ENCODE data around the gene SP9.

Gene SP9

DNA sequence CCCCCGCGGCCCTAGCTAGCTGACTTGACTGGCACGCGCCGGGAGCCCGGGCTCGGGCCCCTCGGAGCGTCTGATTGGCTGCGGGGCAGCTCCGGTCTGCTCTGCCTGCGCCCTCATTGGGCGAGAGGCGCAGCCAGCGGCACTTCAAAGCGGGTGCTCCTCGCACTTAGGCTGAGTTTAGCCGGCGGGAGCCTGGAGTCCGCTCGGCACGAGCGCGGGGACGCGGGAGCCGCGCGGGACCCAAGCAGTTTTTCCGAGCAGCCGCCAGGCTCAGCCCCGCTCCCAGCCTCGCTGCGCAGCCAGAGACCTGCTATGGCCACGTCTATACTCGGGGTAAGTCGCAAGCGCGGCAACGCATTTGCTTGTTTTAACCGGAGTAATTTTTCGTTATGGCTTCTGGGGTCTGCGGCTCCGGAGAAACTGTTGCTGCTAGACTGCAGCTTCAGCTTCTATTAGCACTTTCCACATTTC is at the start of gene SP9:
Gene SP9, plus strand, starts transcription at position 174 of the 471 bp plus-strand sequence. Its CDS starts 139 bp downstream, at position 313.
- H3K27ac ChIP-seq (ENCODE audit: low read length), result no peak within 1 kb of the TSS
- H3K4me1 ChIP-seq (ENCODE audit: control insufficient read depth in 1 of 2, insufficient read depth in 2 of 2, low read length in 2 of 2), result peaks cover 6 to 53% of the 10 kb centered on the region in 2 donors
- H3K27me3 ChIP-seq (ENCODE audit: low read depth, low read length), result peaks cover 89% of the 10 kb centered on the region
- no peaks in the 10 kb centered on the region for H3K36me3 ChIP-seq (ENCODE audit: control insufficient read depth in 1 of 2, insufficient read depth in 2 of 2, low read length in 2 of 2)
- peaks cover 2 to 6% of the 10 kb centered on the region in 2 donors for H3K9me3 ChIP-seq (ENCODE audit: control insufficient read depth in 1 of 2, low read length in 2 of 2)
- H3K4me3 ChIP-seq (ENCODE audit: low read depth in 1 of 2, low read length in 2 of 2), result peak within 1 kb of the TSS in 1 of 2 donors; percentile 54

DNA sequence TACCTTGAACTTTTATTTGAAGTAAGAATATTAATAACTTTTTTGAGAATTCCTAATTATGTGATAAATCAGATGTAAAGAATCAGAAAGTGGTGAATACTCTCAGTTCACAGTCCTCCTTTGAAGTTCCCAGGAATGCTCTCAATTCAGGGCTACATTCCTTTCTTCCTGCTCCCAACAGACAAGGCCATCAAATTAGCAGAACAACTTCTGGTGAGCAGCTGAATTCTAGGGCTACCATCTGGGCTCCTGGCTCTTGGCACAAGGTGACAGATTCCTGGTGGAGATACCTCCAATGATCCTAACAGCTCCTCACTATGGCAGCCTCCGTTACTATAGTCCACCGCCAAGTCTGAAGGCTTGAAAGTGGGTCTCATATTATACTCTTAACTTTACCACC is 48.6 kb upstream of the SP9 start:
- no peak overlapping the region for H3K27ac ChIP-seq (ENCODE audit: low read length)
- no peak overlapping the region for H3K4me3 ChIP-seq (ENCODE audit: low read depth in 1 of 2, low read length in 2 of 2)
- no peaks in the 10 kb centered on the region for H3K36me3 ChIP-seq (ENCODE audit: control insufficient read depth in 1 of 2, insufficient read depth in 2 of 2, low read length in 2 of 2)
- H3K27me3 ChIP-seq (ENCODE audit: low read depth, low read length), result no peaks in the 10 kb centered on the region
- H3K4me1 ChIP-seq (ENCODE audit: control insufficient read depth in 1 of 2, insufficient read depth in 2 of 2, low read length in 2 of 2), result no peaks in the 10 kb centered on the region
- H3K9me3 ChIP-seq (ENCODE audit: control insufficient read depth in 1 of 2, low read length in 2 of 2), result no peaks in the 10 kb centered on the region

DNA sequence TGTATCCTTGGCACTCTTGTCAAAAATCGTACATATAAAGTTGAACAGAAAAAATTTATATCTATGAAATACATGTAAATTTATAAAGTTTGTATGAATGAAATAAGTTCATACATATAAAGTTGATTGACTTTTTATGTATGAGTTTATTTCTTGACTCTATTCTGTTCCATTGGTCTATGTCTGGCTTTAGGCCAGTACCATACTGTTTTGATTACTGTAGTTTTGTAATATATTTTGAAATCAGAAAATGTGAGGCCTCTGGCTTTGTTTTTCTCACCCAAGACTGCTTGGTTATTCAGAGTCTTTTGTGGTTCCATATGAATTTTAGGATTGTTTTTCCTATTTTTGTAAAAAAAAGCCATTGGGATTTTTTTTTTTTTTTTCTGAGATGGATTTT is 41.8 kb upstream of the SP9 start:
- Histone ChIP-seq H3K9me3 (ENCODE audit: control insufficient read depth in 1 of 2, low read length in 2 of 2) (peaks cover 0 to 7% of the 10 kb centered on the region in 2 donors), H3K4me3 (ENCODE audit: low read depth in 1 of 2, low read length in 2 of 2) (no peak overlapping the region), H3K36me3 (ENCODE audit: control insufficient read depth in 1 of 2, insufficient read depth in 2 of 2, low read length in 2 of 2) (no peaks in the 10 kb centered on the region)

GRCh38 chr2:174300114-174300513 is 34.6 kb upstream of the SP9 start:
- no peaks in the 10 kb centered on the region for H3K36me3 ChIP-seq (ENCODE audit: control insufficient read depth in 1 of 2, insufficient read depth in 2 of 2, low read length in 2 of 2)

More for the DNA sequence above, 41.8 kb upstream of the SP9 start:
- Histone ChIP-seq H3K27me3 (ENCODE audit: low read depth, low read length) (no peaks in the 10 kb centered on the region), H3K4me1 (ENCODE audit: control insufficient read depth in 1 of 2, insufficient read depth in 2 of 2, low read length in 2 of 2) (no peaks in the 10 kb centered on the region), H3K27ac (ENCODE audit: low read length) (no peak overlapping the region)

GRCh38 chr2:174312581-174313234 is 22.0 kb upstream of the SP9 start:
- Histone ChIP-seq H3K27me3 (ENCODE audit: low read depth, low read length) (peaks cover 9% of the 10 kb centered on the region), H3K4me1 (ENCODE audit: control insufficient read depth in 1 of 2, insufficient read depth in 2 of 2, low read length in 2 of 2) (no peaks in the 10 kb centered on the region)

More at GRCh38 chr2:174300114-174300513, 34.6 kb upstream of the SP9 start:
- no peaks in the 10 kb centered on the region for H3K27me3 ChIP-seq (ENCODE audit: low read depth, low read length)
- no peaks in the 10 kb centered on the region for H3K4me1 ChIP-seq (ENCODE audit: control insufficient read depth in 1 of 2, insufficient read depth in 2 of 2, low read length in 2 of 2)
- H3K9me3 ChIP-seq (ENCODE audit: control insufficient read depth in 1 of 2, low read length in 2 of 2), result no peaks in the 10 kb centered on the region
- H3K4me3 ChIP-seq (ENCODE audit: low read depth in 1 of 2, low read length in 2 of 2), result no peak overlapping the region
- no peak overlapping the region for H3K27ac ChIP-seq (ENCODE audit: low read length)

GRCh38 chr2:174322149-174322548 is 12.6 kb upstream of the SP9 start:
- peaks cover 6 to 13% of the 10 kb centered on the region in 2 donors for H3K4me1 ChIP-seq (ENCODE audit: control insufficient read depth in 1 of 2, insufficient read depth in 2 of 2, low read length in 2 of 2)
- H3K27ac ChIP-seq (ENCODE audit: low read length), result no peak overlapping the region
- no peaks in the 10 kb centered on the region for H3K9me3 ChIP-seq (ENCODE audit: control insufficient read depth in 1 of 2, low read length in 2 of 2)
- H3K36me3 ChIP-seq (ENCODE audit: control insufficient read depth in 1 of 2, insufficient read depth in 2 of 2, low read length in 2 of 2), result no peaks in the 10 kb centered on the region
- no peak overlapping the region for H3K4me3 ChIP-seq (ENCODE audit: low read depth in 1 of 2, low read length in 2 of 2)
- H3K27me3 ChIP-seq (ENCODE audit: low read depth, low read length), result peaks cover 17% of the 10 kb centered on the region

More at GRCh38 chr2:174312581-174313234, 22.0 kb upstream of the SP9 start:
- peak overlapping the region in 1 of 2 donors; percentile 16 for H3K4me3 ChIP-seq (ENCODE audit: low read depth in 1 of 2, low read length in 2 of 2)
- no peaks in the 10 kb centered on the region for H3K36me3 ChIP-seq (ENCODE audit: control insufficient read depth in 1 of 2, insufficient read depth in 2 of 2, low read length in 2 of 2)
- H3K9me3 ChIP-seq (ENCODE audit: control insufficient read depth in 1 of 2, low read length in 2 of 2), result no peaks in the 10 kb centered on the region
- no peak overlapping the region for H3K27ac ChIP-seq (ENCODE audit: low read length)

GRCh38 chr2:174322746-174323145 is 12.0 kb upstream of the SP9 start:
- Histone ChIP-seq H3K9me3 (ENCODE audit: control insufficient read depth in 1 of 2, low read length in 2 of 2) (no peaks in the 10 kb centered on the region), H3K4me1 (ENCODE audit: control insufficient read depth in 1 of 2, insufficient read depth in 2 of 2, low read length in 2 of 2) (peaks cover 6 to 19% of the 10 kb centered on the region in 2 donors), H3K4me3 (ENCODE audit: low read depth in 1 of 2, low read length in 2 of 2) (no peak overlapping the region), H3K27me3 (ENCODE audit: low read depth, low read length) (peaks cover 23% of the 10 kb centered on the region), H3K36me3 (ENCODE audit: control insufficient read depth in 1 of 2, insufficient read depth in 2 of 2, low read length in 2 of 2) (no peaks in the 10 kb centered on the region), H3K27ac (ENCODE audit: low read length) (no peak overlapping the region)

GRCh38 chr2:174324530-174324929 is 10.2 kb upstream of the SP9 start:
- Histone ChIP-seq H3K9me3 (ENCODE audit: control insufficient read depth in 1 of 2, low read length in 2 of 2) (no peaks in the 10 kb centered on the region), H3K4me3 (ENCODE audit: low read depth in 1 of 2, low read length in 2 of 2) (no peak overlapping the region), H3K4me1 (ENCODE audit: control insufficient read depth in 1 of 2, insufficient read depth in 2 of 2, low read length in 2 of 2) (peaks cover 6 to 33% of the 10 kb centered on the region in 2 donors), H3K27ac (ENCODE audit: low read length) (no peak overlapping the region), H3K27me3 (ENCODE audit: low read depth, low read length) (peaks cover 39% of the 10 kb centered on the region), H3K36me3 (ENCODE audit: control insufficient read depth in 1 of 2, insufficient read depth in 2 of 2, low read length in 2 of 2) (no peaks in the 10 kb centered on the region)

- H3K9me3 ChIP-seq (ENCODE audit: control insufficient read depth in 1 of 2, low read length in 2 of 2), result no peaks in the 10 kb centered on the region
- no peaks in the 10 kb centered on the region for H3K36me3 ChIP-seq (ENCODE audit: control insufficient read depth in 1 of 2, insufficient read depth in 2 of 2, low read length in 2 of 2)
- peaks cover 6 to 33% of the 10 kb centered on the region in 2 donors for H3K4me1 ChIP-seq (ENCODE audit: control insufficient read depth in 1 of 2, insufficient read depth in 2 of 2, low read length in 2 of 2)
- peaks cover 50% of the 10 kb centered on the region for H3K27me3 ChIP-seq (ENCODE audit: low read depth, low read length)
- H3K27ac ChIP-seq (ENCODE audit: low read length), result no peak overlapping the region
- peak overlapping the region; percentile 42 to 55 for H3K4me3 ChIP-seq (ENCODE audit: low read depth in 1 of 2, low read length in 2 of 2)
Observed at GRCh38 chr2:174325373-174326160, 9.2 kb upstream of the SP9 start.

DNA sequence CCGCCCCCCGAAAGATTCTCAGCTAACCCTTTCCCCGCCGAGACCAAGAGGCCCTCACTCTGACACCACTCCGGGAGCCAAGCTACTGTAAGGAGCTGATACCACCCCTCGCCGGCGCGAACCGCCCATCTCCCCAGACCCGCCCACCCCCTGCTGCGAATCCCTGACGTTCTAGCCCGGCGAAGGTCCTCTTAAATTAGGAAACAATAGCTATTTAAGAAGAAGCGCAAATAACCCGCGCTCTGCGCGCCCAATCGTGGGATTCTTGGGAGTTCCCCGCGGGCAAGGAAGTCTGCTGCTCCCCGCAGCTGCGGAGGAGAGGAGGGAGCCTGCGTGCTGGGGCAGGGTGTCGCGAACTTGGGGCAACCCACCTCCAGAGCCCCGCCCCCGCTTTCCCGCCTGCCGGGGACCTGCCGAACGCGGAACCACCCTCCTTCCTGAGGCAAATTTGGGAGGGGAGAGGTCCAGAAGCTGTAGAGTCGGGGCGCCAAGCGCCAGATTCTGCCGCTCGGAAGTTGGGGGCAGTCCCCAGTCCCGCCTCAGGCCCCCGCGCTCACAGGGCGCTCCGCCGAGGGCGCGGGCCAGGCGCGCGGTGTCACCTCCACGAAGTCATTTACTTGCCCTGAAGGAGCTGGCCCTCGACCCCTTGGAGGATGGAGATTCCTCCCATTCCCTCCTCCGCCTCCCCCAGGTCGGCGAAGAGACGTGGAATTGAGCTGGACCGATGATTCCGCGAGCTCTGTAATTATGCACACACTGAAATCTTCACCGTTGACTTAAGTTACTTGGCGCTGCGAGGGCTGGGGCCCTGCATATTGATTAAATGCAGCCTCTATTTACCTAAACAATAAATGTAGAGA is 8.4 kb upstream of the SP9 start:
- Histone ChIP-seq H3K4me1 (ENCODE audit: control insufficient read depth in 1 of 2, insufficient read depth in 2 of 2, low read length in 2 of 2) (peaks cover 6 to 33% of the 10 kb centered on the region in 2 donors), H3K9me3 (ENCODE audit: control insufficient read depth in 1 of 2, low read length in 2 of 2) (no peaks in the 10 kb centered on the region), H3K36me3 (ENCODE audit: control insufficient read depth in 1 of 2, insufficient read depth in 2 of 2, low read length in 2 of 2) (no peaks in the 10 kb centered on the region), H3K27ac (ENCODE audit: low read length) (no peak overlapping the region), H3K27me3 (ENCODE audit: low read depth, low read length) (peaks cover 58% of the 10 kb centered on the region), H3K4me3 (ENCODE audit: low read depth in 1 of 2, low read length in 2 of 2) (peak overlapping the region; percentile 42 to 55)

Measured in muscle layer of duodenum (tissue), 2 donors.